OCI-LY7 (cell line): Measurements from ENCODE around the gene ZMIZ1.

Experiments used
- EZH2phosphoT487 ChIP-seq: fragments of 200-600 bp; sonication (generic); IDR thresholded peaks from 2 replicates; pipeline ENCODE4 v1.6.1; 2018; ENCODE audit warnings: low read depth, borderline replicate concordance, mild to moderate bottlenecking, mixed run types, antibody characterized with exemption, low read length, moderate library complexity, mixed read lengths
- TF ChIP-seq, protein P1 (sequence below): fragments of 200-600 bp; sonication (generic); conservative IDR thresholded peaks from 2 replicates; pipeline ENCODE4 v1.5.1; 2014; ENCODE audit warnings: mild to moderate bottlenecking, antibody characterized with exemption, low read length, moderate library complexity, mixed read lengths

DNA sequence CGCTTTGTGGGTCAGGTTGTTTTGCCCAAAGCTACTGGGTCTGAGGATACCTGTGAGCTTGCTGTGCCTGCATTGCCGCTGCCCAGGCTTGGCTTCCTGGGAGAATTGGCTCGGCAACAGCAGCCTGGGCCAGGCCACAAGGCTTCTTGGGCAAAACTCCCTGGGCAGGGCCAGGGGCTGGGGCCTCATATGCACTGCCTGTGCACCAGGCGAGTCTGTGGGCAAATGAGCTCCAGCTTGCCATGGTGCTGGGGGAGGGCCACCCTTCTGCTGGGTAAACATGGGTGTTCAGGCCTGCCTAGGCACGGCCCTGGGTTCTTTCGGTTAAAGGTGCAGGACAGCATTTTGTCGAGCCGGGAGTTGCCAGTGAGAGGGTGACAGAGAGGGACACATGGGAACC lies 19.4 kb downstream of the ZMIZ1 start:
- TF ChIP-seq, protein P1, sequence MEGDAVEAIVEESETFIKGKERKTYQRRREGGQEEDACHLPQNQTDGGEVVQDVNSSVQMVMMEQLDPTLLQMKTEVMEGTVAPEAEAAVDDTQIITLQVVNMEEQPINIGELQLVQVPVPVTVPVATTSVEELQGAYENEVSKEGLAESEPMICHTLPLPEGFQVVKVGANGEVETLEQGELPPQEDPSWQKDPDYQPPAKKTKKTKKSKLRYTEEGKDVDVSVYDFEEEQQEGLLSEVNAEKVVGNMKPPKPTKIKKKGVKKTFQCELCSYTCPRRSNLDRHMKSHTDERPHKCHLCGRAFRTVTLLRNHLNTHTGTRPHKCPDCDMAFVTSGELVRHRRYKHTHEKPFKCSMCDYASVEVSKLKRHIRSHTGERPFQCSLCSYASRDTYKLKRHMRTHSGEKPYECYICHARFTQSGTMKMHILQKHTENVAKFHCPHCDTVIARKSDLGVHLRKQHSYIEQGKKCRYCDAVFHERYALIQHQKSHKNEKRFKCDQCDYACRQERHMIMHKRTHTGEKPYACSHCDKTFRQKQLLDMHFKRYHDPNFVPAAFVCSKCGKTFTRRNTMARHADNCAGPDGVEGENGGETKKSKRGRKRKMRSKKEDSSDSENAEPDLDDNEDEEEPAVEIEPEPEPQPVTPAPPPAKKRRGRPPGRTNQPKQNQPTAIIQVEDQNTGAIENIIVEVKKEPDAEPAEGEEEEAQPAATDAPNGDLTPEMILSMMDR, result no peak
- no peak for TF ChIP-seq EZH2phosphoT487
